ENCODE data around the gene PTBP1.

- TF ChIP-seq POLR2AphosphoS5 (IDR thresholded peaks at IDR 0.05; ENCODE audit: low read depth, low read length) (no peak), TAF1 (IDR thresholded peaks at IDR 0.05; ENCODE audit: borderline replicate concordance, low read depth, low read length) (no peak)
Observed at GRCh38 chr19:749811-750210, 47.4 kb upstream of the PTBP1 start.

Data from GM12892 (cell line).